HepG2 (cell line): Measurements from ENCODE around the gene NFIC. TPM values are rescaled to one million over a fixed set of nuclear protein-coding genes. Genes with fewer than 3 reads are reported as not detected.

Source experiments
- CHCHD3 ChIP-seq: sonication (generic); formaldehyde crosslinking; IDR thresholded peaks from 2 replicates; pipeline ENCODE4 v1.8.0; 2022; ENCODE audit warnings: mild to moderate bottlenecking, missing genetic modification reagents, moderate library complexity
- EHMT2 ChIP-seq: fragments of 200-600 bp; sonication (generic); IDR thresholded peaks from 2 replicates; pipeline ENCODE4 v1.7.0; 2017; ENCODE audit warnings: antibody characterized with exemption, low read depth, low read length, borderline replicate concordance
- ELF3 ChIP-seq: IDR thresholded peaks from 2 replicates; pipeline ENCODE4 v1.6.1; 2016; ENCODE audit warnings: missing genetic modification reagents, missing compliant biosample characterization
- FOXC1 ChIP-seq: sonication (generic); formaldehyde crosslinking; IDR thresholded peaks from 2 replicates; pipeline ENCODE4 v1.8.0; 2022; ENCODE audit warnings: mild to moderate bottlenecking, missing genetic modification reagents, borderline replicate concordance
- JARID2 ChIP-seq: sonication (generic); formaldehyde crosslinking; IDR thresholded peaks from 2 replicates; pipeline ENCODE4 v1.8.1; 2023; ENCODE audit warnings: missing genetic modification reagents, inconsistent platforms; ENCODE audit not compliant: insufficient replicate concordance
- JUN ChIP-seq: sonication (generic); formaldehyde crosslinking; IDR thresholded peaks from 2 replicates; pipeline ENCODE4 v1.4.0; 2020; ENCODE audit warnings: mild to moderate bottlenecking, missing genetic modification reagents
- KAT8 ChIP-seq: IDR thresholded peaks from 2 replicates; pipeline ENCODE4 v1.6.1; 2016; ENCODE audit warnings: missing genetic modification reagents, missing compliant biosample characterization
- MAFF ChIP-seq: IDR thresholded peaks from 2 replicates; pipeline ENCODE4 v1.6.1; 2011; ENCODE audit warnings: low read depth, low read length, improper control_type of control experiment
- STAT6 ChIP-seq: sonication (generic); formaldehyde crosslinking; IDR thresholded peaks from 2 replicates; pipeline ENCODE4 v1.4.0; 2020; ENCODE audit warnings: missing genetic modification reagents, mild to moderate bottlenecking, borderline replicate concordance
- TEAD3 ChIP-seq: optimal IDR thresholded peaks from 2 replicates; pipeline ENCODE3; 2016; ENCODE audit warnings: borderline replicate concordance
- XBP1 ChIP-seq: sonication (generic); formaldehyde crosslinking; IDR thresholded peaks from 2 replicates; pipeline ENCODE4 v1.5.0; 2020; ENCODE audit warnings: missing genetic modification reagents
- ZMAT5 ChIP-seq: sonication (generic); formaldehyde crosslinking; IDR thresholded peaks from 2 replicates; pipeline ENCODE4 v1.5.0; 2020; ENCODE audit warnings: mild to moderate bottlenecking, low read depth, missing genetic modification reagents, borderline replicate concordance
- ZNF251 ChIP-seq: sonication (generic); formaldehyde crosslinking; IDR thresholded peaks from 2 replicates; pipeline ENCODE4 v1.9.0; 2021; ENCODE audit warnings: mild to moderate bottlenecking, missing genetic modification reagents
- ZNF446 ChIP-seq: sonication (generic); formaldehyde crosslinking; IDR thresholded peaks from 2 replicates; pipeline ENCODE4 v1.5.0; 2020; ENCODE audit warnings: mild to moderate bottlenecking, missing genetic modification reagents
- ZNF512 ChIP-seq: sonication (generic); formaldehyde crosslinking; IDR thresholded peaks from 2 replicates; pipeline ENCODE4 v1.4.0; 2020; ENCODE audit warnings: mild to moderate bottlenecking, missing genetic modification reagents
- polyA plus RNA-seq, 8 experiments: library from polyadenylated mRNA; depleted of rRNA in 3 of 8; stranded (reverse) in 7 of 8; unstranded in 1 of 8; fragments of >200 nt; fragmentation: Illumina TruSeq in 4 of 8; extraction: Trizol in 4 of 8; gene quantifications; 2 replicates each; pipeline versions ENCODE4 v1.2.1 to v1.2.3, GENCODE V29; 2011 to 2016; ENCODE audit warnings: low read depth in 4 of 8, missing spikeins in 1 of 8, mixed read lengths in 1 of 8; ENCODE audit not compliant: insufficient read depth in 1 of 8
- total RNA-seq, 5 experiments: library from RNA; depleted of rRNA; stranded (reverse); fragments of >200 nt; fragmentation: Illumina TruSeq; extraction: Trizol; gene quantifications; 2 replicates each; pipeline ENCODE4 v1.2.3, GENCODE V29; 2016; ENCODE audit warnings: low read depth in 1 of 5
- TF ChIP-seq, protein P1 (sequence below): IDR thresholded peaks from 2 replicates; pipeline ENCODE4 v1.6.1; 2016
- TF ChIP-seq, protein P2 (sequence below): sonication (generic); formaldehyde crosslinking; IDR thresholded peaks from 2 replicates; pipeline ENCODE4 v1.4.0; 2020; ENCODE audit warnings: missing genetic modification reagents
- TF ChIP-seq, protein P3 (sequence below), 2 experiments: IDR thresholded peaks; 2 replicates each; pipeline ENCODE4 v1.6.1; 2011 to 2012; ENCODE audit warnings: low read length in 2 of 2, borderline replicate concordance in 1 of 2, low read depth in 1 of 2, mild to moderate bottlenecking in 1 of 2, moderate library complexity in 1 of 2

NFIC gene
- total and polyA plus RNA-seq, 2 of the 13 experiments (the other 11 are each of a cell fraction or from before 2014, with no cell fraction given) = 1.3 to 2.5 TPM

DNA sequence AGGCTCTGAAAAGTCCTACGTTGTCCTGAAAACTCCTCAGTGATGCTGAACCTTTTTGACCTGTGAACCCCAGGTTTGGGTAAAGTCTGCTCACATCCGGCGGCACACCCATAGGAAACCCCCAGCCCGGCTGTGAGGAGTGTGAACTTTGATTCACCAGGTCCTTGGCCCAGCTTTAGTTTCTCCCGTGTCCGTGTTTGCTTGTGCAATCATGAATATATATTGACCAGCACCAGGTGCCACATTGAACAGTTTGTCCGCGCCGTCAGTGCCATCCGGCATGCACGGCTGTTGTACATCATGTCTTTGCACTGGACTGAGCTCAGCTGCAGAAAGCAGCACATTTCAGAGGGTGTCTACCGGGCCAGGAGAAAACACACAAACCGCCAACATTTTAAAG, 45.3 kb downstream of the NFIC start (continued):
- TF ChIP-seq, protein P1, sequence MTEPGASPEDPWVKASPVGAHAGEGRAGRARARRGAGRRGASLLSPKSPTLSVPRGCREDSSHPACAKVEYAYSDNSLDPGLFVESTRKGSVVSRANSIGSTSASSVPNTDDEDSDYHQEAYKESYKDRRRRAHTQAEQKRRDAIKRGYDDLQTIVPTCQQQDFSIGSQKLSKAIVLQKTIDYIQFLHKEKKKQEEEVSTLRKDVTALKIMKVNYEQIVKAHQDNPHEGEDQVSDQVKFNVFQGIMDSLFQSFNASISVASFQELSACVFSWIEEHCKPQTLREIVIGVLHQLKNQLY = peak; percentile 61; the same call in 1 of the 2 replicates
- TF ChIP-seq KAT8 (CRISPR knock-in tag) (no peak), MAFF (no peak), STAT6 (CRISPR knock-in tag) (no peak), ZNF512 (no peak), ZMAT5 (CRISPR knock-in tag) (no peak), ELF3 (CRISPR knock-in tag) (peak; percentile 37; the same call in 1 of the 2 replicates), JUN (no peak), XBP1 (CRISPR knock-in tag) (no peak), ZNF251 (CRISPR knock-in tag) (no peak), FOXC1 (CRISPR knock-in tag) (no peak), ZNF446 (no peak), TEAD3 (CRISPR knock-in tag) (peak; percentile 37), CHCHD3 (CRISPR knock-in tag) (no peak), JARID2 (CRISPR knock-in tag) (no peak), EHMT2 (no peak)
- TF ChIP-seq, protein P2, sequence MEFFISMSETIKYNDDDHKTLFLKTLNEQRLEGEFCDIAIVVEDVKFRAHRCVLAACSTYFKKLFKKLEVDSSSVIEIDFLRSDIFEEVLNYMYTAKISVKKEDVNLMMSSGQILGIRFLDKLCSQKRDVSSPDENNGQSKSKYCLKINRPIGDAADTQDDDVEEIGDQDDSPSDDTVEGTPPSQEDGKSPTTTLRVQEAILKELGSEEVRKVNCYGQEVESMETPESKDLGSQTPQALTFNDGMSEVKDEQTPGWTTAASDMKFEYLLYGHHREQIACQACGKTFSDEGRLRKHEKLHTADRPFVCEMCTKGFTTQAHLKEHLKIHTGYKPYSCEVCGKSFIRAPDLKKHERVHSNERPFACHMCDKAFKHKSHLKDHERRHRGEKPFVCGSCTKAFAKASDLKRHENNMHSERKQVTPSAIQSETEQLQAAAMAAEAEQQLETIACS (CRISPR knock-in tag) = no peak
- TF ChIP-seq, protein P3, sequence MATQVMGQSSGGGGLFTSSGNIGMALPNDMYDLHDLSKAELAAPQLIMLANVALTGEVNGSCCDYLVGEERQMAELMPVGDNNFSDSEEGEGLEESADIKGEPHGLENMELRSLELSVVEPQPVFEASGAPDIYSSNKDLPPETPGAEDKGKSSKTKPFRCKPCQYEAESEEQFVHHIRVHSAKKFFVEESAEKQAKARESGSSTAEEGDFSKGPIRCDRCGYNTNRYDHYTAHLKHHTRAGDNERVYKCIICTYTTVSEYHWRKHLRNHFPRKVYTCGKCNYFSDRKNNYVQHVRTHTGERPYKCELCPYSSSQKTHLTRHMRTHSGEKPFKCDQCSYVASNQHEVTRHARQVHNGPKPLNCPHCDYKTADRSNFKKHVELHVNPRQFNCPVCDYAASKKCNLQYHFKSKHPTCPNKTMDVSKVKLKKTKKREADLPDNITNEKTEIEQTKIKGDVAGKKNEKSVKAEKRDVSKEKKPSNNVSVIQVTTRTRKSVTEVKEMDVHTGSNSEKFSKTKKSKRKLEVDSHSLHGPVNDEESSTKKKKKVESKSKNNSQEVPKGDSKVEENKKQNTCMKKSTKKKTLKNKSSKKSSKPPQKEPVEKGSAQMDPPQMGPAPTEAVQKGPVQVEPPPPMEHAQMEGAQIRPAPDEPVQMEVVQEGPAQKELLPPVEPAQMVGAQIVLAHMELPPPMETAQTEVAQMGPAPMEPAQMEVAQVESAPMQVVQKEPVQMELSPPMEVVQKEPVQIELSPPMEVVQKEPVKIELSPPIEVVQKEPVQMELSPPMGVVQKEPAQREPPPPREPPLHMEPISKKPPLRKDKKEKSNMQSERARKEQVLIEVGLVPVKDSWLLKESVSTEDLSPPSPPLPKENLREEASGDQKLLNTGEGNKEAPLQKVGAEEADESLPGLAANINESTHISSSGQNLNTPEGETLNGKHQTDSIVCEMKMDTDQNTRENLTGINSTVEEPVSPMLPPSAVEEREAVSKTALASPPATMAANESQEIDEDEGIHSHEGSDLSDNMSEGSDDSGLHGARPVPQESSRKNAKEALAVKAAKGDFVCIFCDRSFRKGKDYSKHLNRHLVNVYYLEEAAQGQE (IDR thresholded peaks at IDR 0.05; ENCODE audit: borderline replicate concordance in 1 of 2, low read depth in 1 of 2, low read length in 2 of 2) = 0 out of 4 replicates have a peak, but pooled peaks of 1 of the 2 experiments have one; percentile 10
